DOHH2 (cell line): ENCODE results near the gene CDC42SE2.

ENCODE experiments used
- H3F3A ChIP-seq: fragments of 200-600 bp; sonication (generic), shearing (Covaris generic); 2 replicates; pipeline ENCODE4 v1.6.0; 2016; ENCODE audit warnings: antibody characterized with exemption, mild to moderate bottlenecking; ENCODE audit not compliant: control insufficient read depth, insufficient read depth
- H3K27ac ChIP-seq: fragments of 200-600 bp; sonication (generic); 2 replicates; pipeline ENCODE4 v1.5.1; 2014; ENCODE audit warnings: low read depth, mild to moderate bottlenecking, low read length, moderate library complexity
- H3K27me3 ChIP-seq: fragments of 200-600 bp; sonication (generic); 2 replicates; pipeline ENCODE4 v1.6.1; 2014; ENCODE audit warnings: mild to moderate bottlenecking, low read length, mixed read lengths; ENCODE audit not compliant: control insufficient read depth
- H3K36me3 ChIP-seq: fragments of 200-600 bp; sonication (generic); 2 replicates; pipeline ENCODE4 v1.6.1; 2014; ENCODE audit warnings: mild to moderate bottlenecking, low read length, moderate library complexity, mixed read lengths; ENCODE audit not compliant: control insufficient read depth
- H3K4me1 ChIP-seq: fragments of 200-600 bp; sonication (generic); 2 replicates; pipeline ENCODE4 v1.6.1; 2014; ENCODE audit warnings: mild to moderate bottlenecking, low read length, mixed read lengths; ENCODE audit not compliant: control insufficient read depth
- H3K4me2 ChIP-seq: fragments of 200-600 bp; sonication (generic); 2 replicates; pipeline ENCODE4 v1.6.0; 2014; ENCODE audit warnings: mild to moderate bottlenecking, low read length, moderate library complexity
- H3K4me3 ChIP-seq: fragments of 200-600 bp; sonication (generic); 2 replicates; pipeline ENCODE4 v1.5.1; 2014; ENCODE audit warnings: mild to moderate bottlenecking, low read length, mixed read lengths
- H3K79me2 ChIP-seq: fragments of 200-600 bp; sonication (generic); 2 replicates; pipeline ENCODE4 v1.6.1; 2014; ENCODE audit warnings: mild to moderate bottlenecking, low read length, mixed read lengths; ENCODE audit not compliant: control insufficient read depth
- H3K9me2 ChIP-seq: fragments of 200-600 bp; sonication (generic); replicated peaks from 2 replicates; pipeline ENCODE4 v1.6.1; 2014; ENCODE audit warnings: mild to moderate bottlenecking, low read length, mixed read lengths; ENCODE audit not compliant: control insufficient read depth
- H3K9me3 ChIP-seq: fragments of 200-600 bp; sonication (generic); 2 replicates; pipeline ENCODE4 v1.6.1; 2014; ENCODE audit warnings: antibody characterized with exemption, low read length, mixed read lengths; ENCODE audit not compliant: control insufficient read depth, insufficient read depth
- H4K20me1 ChIP-seq: fragments of 200-600 bp; sonication (generic); 2 replicates; pipeline ENCODE4 v1.6.0; 2014; ENCODE audit warnings: low read depth, mild to moderate bottlenecking, antibody characterized with exemption, low read length, moderate library complexity; ENCODE audit not compliant: control insufficient read depth, insufficient read depth
- CTCF ChIP-seq: fragments of 200-600 bp; sonication (generic); IDR thresholded peaks from one replicate; pipeline ENCODE4 v1.5.1; 2014; ENCODE audit warnings: antibody characterized with exemption, mild to moderate bottlenecking, low read depth, low read length; ENCODE audit not compliant: poor library complexity, severe bottlenecking
- EZH2phosphoT487 ChIP-seq: fragments of 200-600 bp; sonication (generic); IDR thresholded peaks from 2 replicates; pipeline ENCODE4 v1.6.1; 2017; ENCODE audit warnings: borderline replicate concordance, mild to moderate bottlenecking, antibody characterized with exemption, low read length, moderate library complexity, mixed read lengths

Gene CDC42SE2

GRCh38 chr5:131416729-131417128 lies 152.9 kb downstream of the CDC42SE2 start:
- H3K27me3 ChIP-seq: no peaks in the 10 kb centered on the region
- H3F3A ChIP-seq: peaks cover 3% of the 10 kb centered on the region; the same call in 1 of the 2 replicates
- peaks cover 43% of the 10 kb centered on the region for H3K36me3 ChIP-seq
- TF ChIP-seq CTCF: no peak
- H3K79me2 ChIP-seq: 0 out of 2 replicates have a peak, but pooled peaks cover 3% of the 10 kb centered on the region
- H3K27ac ChIP-seq: peak overlapping the region; percentile 2; the same call in 1 of the 2 replicates
- H3K9me3 ChIP-seq: no peaks in the 10 kb centered on the region
- H3K9me2 ChIP-seq: no peaks in the 10 kb centered on the region
- peaks cover 42% of the 10 kb centered on the region for H3K4me1 ChIP-seq
- H3K4me3 ChIP-seq: peak overlapping the region; percentile 10
- H3K4me2 ChIP-seq: peak overlapping the region; percentile 49
- H4K20me1 ChIP-seq: no peaks in the 10 kb centered on the region

GRCh38 chr5:131417240-131417869 lies 153.5 kb downstream of the CDC42SE2 start:
- Histone ChIP-seq H3K79me2 (0 out of 2 replicates have a peak, but pooled peaks cover 3% of the 10 kb centered on the region), H3K4me2 (peak overlapping the region; percentile 49), H3K36me3 (peaks cover 49% of the 10 kb centered on the region), H3F3A (peaks cover 5% of the 10 kb centered on the region), H4K20me1 (no peaks in the 10 kb centered on the region), H3K27ac (no peak overlapping the region; the same call in 1 of the 2 replicates), H3K9me2 (no peaks in the 10 kb centered on the region), H3K4me1 (peaks cover 42% of the 10 kb centered on the region), H3K27me3 (no peaks in the 10 kb centered on the region), H3K9me3 (no peaks in the 10 kb centered on the region), H3K4me3 (peak overlapping the region; percentile 10)
- TF ChIP-seq CTCF: peak; percentile 85
- no peak for TF ChIP-seq EZH2phosphoT487

- H3K4me1 ChIP-seq: peaks cover 40% of the 10 kb centered on the region
- H3K79me2 ChIP-seq: 0 out of 2 replicates have a peak, but pooled peaks cover 3% of the 10 kb centered on the region
- no peaks in the 10 kb centered on the region for H3K9me3 ChIP-seq
- peaks cover 51% of the 10 kb centered on the region for H3K36me3 ChIP-seq
- no peaks in the 10 kb centered on the region for H4K20me1 ChIP-seq
- no peak overlapping the region for H3K4me3 ChIP-seq
- H3K4me2 ChIP-seq: no peak overlapping the region
- peaks cover 5% of the 10 kb centered on the region for H3F3A ChIP-seq
- no peak overlapping the region for H3K27ac ChIP-seq
- H3K27me3 ChIP-seq: no peaks in the 10 kb centered on the region
- TF ChIP-seq CTCF (no peak), EZH2phosphoT487 (no peak)
- H3K9me2 ChIP-seq: no peaks in the 10 kb centered on the region
Measured at GRCh38 chr5:131418846-131419245, 155.0 kb downstream of the CDC42SE2 start.
